Measurements from ENCODE around the gene ATRNL1. TPM values are rescaled to one million over a fixed set of nuclear protein-coding genes. Genes with fewer than 3 reads are reported as not detected.

Gene ATRNL1
- polyA plus RNA-seq, 3 donors: 0.09 to 0.94 (median 0.34) TPM

DNA sequence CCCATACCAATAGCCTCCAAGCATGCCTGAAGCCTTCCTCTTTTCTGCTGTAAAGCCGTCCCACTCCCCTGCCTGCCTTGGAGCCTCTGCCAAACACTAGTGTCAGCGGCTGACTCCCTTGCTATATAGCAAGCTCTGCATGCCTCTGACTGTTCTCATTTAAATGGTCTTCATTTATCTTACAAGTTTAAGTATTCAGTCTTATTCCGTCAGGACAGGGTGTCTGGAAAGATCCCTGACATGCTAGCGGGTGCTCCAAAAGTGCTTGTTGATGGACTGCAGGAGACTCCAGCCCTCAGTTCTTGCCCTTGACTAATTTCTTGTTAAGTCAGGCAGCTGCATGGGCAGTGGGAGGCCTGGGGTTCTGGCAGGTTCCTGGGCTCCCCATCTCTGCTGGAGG, 881.2 kb downstream of the ATRNL1 start:
- no peak overlapping the region for H3K27ac ChIP-seq (ENCODE audit: low read depth, low read length)
- WGBS, 3 donors: 82 to 93% (median 87%) methylated on average over 4 of the region's 4 CpGs

DNA sequence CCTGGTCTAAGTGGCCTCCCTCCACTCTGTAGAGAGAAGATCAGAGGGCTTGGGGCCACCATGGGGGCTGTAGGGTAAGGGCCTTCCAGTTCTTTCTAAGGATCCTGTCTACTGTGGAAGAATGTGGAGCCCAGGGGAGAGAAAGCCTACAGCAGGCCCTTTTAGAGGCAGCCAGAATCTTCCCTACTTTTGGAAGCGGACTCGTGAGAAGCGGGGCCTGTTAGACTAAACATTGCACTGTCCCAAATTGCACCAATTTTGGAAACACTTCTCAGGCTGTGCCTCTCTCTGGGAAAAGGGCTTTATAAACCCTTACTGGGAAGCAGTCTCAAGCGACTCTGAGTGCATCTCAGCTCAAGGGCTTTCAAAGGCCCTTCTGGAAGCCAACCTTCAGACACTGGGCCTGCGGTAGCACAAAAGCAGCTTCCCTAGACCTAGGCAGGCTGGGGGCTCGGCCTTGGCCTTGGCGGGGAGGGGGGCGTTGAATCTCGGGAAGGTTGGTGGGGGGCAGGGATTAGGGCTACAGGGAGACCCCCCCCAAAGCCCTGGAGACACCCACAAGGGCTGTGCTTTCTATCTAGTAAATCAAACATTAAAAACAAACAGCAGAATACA, 881.8 kb downstream of the ATRNL1 start:
- H3K27ac ChIP-seq (ENCODE audit: low read depth, low read length): no peak overlapping the region
- WGBS, 3 donors: 60 to 75% (median 66%) methylated on average over 9 of the region's 9 CpGs

DNA sequence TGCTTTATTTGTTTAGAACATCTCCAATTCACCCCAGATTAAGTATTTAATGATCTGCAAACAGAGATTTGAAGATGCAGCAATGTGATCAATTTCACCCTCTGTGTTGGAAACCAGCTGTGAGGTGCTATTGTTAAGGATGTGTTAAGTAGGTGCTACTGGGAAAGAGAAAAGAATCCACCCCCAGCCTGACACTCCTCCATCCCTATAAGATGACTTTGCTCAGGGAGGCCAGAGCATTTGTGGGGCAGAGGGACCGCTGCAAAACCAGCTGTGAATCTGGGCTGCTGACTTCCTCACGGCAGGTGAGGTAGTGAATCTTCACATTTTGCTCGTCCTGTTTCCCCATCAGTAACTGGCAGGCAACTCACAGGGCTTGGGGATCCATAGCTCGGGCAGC, 882.3 kb downstream of the ATRNL1 start:
- no peak overlapping the region for H3K27ac ChIP-seq (ENCODE audit: low read depth, low read length)
- 75 to 79% (median 77%) methylated on average over 4 of the region's 4 CpGs for WGBS, 3 donors

DNA sequence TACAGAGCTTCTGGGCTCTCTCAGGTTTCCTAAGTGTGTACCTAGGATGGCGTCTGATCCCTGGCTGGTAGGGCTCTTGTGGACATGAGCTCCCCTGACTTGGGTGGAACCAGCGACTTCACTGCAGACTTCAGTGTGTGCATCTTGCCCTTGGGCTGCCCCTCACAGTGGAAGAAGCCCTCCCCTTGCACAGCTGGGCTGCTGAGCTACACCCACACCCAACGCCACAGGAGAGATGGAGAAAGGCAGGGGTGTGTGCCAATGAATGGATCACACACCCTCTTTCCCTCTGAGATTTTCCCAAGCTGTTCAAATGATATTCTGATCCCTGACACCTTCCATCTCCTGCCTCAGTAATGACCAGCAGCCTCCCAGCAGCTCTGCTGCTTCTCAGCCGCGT, 883.2 kb downstream of the ATRNL1 start:
- H3K27ac ChIP-seq (ENCODE audit: low read depth, low read length): no peak overlapping the region
- WGBS, 3 donors: 77 to 88% (median 84%) methylated on average over 5 of the region's 5 CpGs

DNA sequence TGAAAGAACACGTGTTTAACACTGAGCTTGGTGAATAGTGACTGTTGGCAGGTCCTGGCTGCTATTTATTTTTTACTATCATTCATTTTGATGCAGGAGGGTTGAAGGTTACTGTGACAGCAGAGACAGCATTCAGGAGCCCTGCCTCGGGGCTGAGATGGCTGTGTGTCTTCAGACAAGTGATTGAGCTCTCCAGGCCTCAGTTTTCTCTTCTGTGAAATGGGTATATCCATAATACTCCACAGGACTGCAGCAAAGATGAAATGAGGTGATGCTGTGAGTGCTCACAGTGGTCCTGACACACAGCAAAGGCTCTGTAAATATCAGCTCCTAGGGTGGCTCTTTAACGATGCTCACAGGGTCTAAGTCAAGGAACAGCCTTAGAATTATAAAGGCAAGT, 884.7 kb downstream of the ATRNL1 start:
- H3K27ac ChIP-seq (ENCODE audit: low read depth, low read length): no peak overlapping the region
- WGBS, 3 donors: 72 to 78% (median 77%) methylated on average over 3 of the region's 3 CpGs

DNA sequence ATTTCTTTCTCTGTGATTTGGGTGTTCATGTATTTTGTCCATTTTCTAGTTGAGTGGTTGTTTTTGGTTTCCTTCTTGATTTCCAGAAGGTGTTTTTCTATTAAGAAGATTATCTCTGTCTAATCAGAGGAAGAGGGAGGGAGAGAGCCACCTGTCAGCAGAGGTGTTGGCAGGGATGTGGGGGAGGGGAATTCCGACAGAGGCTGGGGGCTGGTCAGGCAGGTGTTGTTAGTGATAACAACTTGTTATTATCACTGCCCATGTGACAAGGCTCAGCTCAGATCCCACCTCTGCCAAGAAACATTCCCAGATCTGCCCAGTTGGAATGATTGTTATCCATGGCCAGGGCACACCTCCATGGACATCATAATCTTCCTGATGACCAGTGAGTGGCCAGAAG, 886.4 kb downstream of the ATRNL1 start:
- WGBS, 3 donors: 40 to 84% (median 71%) methylated on average over 1 of the region's 1 CpG
- no peak overlapping the region for H3K27ac ChIP-seq (ENCODE audit: low read depth, low read length)

DNA sequence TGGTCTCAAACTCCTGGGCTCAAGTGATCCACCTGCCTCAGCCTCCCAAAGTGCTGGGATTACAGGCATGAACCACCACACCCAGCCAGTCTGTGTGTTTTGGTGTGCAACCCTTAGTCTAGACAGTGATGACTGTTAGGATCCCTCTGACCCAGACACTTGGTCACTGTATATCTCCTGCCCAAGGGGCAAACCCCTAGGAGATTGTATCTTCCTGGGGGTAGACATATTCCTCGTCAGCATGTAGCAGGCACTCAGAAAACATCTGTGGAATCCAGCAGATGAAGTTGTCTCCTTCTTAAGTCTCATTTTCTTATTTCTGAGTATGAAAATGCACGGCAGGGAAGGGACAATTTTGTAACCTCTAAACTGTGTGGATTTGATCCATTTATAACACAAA, 887.3 kb downstream of the ATRNL1 start:
- H3K27ac ChIP-seq (ENCODE audit: low read depth, low read length): no peak overlapping the region
- 61 to 89% (median 65%) methylated on average over 2 of the region's 2 CpGs for WGBS, 3 donors

DNA sequence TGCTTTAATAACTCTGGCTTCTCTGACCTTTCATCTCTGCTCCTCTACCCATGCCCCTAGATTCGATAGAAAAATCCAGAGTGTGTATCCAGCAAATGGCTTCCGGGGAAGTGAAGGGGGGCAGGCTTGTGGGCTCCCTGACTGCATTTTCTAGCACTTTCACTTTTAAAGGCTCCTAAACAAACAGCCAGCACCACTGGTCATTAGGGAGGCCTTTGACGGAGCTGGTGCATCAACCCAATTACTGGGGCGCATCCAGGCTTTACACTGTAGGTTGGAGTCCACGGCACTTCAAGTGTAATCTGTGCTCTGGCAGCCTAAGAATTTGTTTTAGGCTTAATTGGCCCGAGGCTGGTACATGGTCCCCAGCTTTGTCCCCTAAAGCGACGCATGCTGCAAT, 887.9 kb downstream of the ATRNL1 start:
- H3K27ac ChIP-seq (ENCODE audit: low read depth, low read length): no peak overlapping the region
- WGBS, 3 donors: 42 to 62% (median 56%) methylated on average over 8 of the region's 8 CpGs

DNA sequence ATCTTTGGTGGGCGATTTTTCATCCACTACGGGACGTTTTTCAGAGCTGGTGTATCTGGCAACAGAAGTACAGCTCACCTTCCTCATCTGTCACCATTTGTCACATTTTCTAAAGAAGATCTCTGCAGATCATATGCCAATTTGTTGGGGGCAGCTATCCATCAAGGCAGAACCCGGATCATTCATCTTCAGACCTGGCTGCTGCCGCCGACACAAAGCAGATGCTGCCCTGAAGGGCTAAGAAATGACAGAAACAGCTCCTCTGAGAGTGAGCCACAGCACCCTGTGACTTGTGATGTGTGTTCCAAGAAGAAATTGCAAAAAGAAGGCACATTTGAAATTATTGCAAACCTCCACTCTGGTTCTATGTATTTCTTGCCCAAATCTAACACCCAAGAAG, 888.9 kb downstream of the ATRNL1 start:
- no peak overlapping the region for H3K27ac ChIP-seq (ENCODE audit: low read depth, low read length)
- WGBS, 3 donors: 91 to 93% (median 91%) methylated on average over 6 of the region's 6 CpGs

DNA sequence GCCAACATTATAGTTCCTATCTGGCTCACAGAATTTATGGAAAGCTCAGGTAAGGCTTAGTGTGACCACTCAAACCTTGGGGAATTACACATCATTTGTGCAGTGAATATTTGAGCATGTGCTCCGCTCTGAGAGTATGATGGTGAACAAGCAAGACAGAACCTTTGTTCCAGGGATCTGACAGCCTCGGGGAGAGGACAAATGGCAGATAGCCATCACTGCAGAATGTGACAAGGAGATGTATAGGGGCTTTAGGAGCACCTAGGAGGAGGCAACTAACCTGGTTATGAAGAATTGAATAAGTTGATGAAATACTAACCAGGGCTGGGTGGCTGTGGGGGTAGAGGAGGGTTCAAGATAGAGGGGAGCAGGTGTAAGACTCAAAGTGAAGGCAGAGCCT, 889.4 kb downstream of the ATRNL1 start:
- WGBS, 3 donors: 81 to 89% (median 86%) methylated on average over 2 of the region's 2 CpGs
- H3K27ac ChIP-seq (ENCODE audit: low read depth, low read length): no peak overlapping the region

DNA sequence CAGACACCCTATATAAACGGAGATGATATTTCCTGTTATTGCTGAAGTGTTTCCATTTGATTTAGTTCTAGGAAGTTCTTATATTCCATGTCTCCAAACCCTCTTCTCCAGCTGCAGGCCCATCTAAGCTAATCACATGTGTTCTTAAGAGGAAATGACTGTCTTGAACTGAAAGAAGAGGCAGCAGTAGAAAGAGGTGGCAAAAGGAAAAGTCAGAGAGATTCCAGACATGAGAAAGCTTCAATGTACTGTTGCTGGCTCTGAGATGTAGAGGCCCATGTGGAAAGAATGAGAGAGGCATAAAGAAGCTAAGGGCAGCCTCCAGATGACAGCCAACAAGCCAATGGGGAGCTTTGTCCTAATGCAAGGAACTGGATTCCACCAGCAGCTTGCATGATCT, 892.6 kb downstream of the ATRNL1 start:
- H3K27ac ChIP-seq (ENCODE audit: low read depth, low read length): no peak overlapping the region
- 25 to 85% (median 36%) methylated on average over 1 of the region's 1 CpG for WGBS, 3 donors

DNA sequence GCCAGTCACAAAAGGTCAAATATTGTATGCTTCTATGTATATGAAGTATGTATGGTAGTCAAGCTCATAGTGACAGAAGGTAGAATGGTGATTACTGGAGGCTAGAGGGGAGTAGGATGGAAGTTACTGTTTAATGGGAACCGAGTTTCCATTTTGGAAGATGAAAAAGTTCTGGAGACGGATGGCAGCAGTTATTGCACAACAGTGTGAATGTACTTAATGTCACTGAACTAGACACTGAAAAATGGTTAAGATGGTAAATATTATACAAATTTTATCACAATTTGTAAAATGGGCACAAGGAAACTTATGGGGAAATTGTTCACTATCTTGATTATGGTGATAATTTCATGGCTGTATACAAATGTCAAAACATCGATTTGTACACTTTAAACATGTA, 895.2 kb downstream of the ATRNL1 start:
- 92 to 96% (median 94%) methylated on average over 3 of the region's 3 CpGs for WGBS, 3 donors
- no peak overlapping the region for H3K27ac ChIP-seq (ENCODE audit: low read depth, low read length)

DNA sequence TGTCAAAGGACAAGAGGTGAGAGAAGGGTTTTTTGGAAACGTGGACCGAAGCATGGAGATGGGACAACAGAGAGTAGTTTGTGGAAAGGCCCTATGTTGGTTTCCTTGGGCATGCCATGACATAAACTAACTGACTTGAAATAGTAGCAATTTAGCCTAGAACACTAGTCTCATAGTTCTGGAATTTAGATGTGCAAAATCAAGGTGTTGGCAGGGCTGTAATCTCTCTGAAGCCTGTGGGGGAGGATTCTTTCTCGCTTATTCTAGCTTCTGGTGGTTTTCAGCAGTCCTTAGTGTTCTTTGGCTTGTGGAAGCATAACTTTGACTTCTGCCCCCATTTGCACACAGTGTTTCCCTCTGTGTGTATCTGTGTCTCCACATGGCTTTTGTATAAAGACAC, 896.5 kb downstream of the ATRNL1 start:
- WGBS, 3 donors: 76 to 83% (median 81%) methylated on average over 3 of the region's 3 CpGs
- H3K27ac ChIP-seq (ENCODE audit: low read depth, low read length): no peak overlapping the region

DNA sequence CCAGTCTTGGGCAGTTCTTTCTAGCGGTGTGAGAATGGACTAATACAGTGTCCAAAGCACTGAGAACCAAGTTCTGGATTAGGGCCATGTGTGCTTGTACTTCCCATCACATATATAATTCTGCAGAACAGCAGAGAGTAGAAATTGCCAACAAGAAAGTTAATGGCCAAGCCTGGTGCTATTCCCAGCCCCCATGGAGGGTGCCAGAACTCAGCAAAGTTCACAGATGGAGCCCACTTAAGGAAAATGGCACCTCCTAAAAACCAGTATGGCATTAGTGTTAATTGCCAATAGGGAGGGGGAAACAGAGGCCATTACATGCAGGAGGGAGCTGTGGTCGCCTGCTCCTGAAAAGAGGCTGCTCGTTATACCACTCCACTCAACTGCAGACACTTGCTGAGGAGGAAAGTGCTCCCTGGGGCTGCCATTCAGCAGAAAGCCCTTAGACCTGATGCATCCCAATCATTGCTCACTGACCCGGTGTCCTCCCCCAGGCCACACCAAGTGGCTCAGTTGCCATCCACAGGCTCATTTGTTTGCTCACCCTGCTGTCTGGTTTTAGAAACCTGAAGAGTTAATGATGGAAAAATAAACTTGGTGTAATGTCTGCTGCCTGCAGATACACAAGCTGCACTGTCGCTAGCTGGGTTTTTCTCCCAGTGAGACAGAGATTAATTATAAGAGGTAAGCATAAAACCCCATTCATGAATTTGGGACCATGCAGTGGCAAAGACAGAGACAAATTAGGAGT, 899.2 kb downstream of the ATRNL1 start:
- WGBS, 3 donors: 60 to 75% (median 65%) methylated on average over 5 of the region's 5 CpGs
- no peak overlapping the region for H3K27ac ChIP-seq (ENCODE audit: low read depth, low read length)

DNA sequence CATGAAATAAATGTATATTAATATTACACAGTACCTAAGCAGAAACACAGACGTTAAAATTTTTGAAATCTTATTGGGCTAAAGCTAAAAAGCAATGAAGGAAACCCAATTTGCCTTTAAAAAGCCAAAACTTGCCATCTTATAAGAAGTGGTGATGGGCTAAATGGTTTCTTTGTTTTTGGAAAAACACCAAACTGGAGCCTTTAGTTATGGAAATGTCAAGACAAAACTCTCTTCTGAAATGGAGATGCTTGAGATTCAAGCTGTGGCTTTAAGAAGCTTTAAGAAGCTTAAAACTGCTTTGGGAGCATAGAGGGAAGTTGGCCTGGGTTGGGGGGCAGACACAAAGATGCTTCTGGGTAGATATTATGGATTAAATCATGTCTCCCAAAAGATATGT, 902.9 kb downstream of the ATRNL1 start:
- H3K27ac ChIP-seq (ENCODE audit: low read depth, low read length): no peak overlapping the region
- 27 to 47% (median 39%) methylated on average over 1 of the region's 1 CpG for WGBS, 3 donors

DNA sequence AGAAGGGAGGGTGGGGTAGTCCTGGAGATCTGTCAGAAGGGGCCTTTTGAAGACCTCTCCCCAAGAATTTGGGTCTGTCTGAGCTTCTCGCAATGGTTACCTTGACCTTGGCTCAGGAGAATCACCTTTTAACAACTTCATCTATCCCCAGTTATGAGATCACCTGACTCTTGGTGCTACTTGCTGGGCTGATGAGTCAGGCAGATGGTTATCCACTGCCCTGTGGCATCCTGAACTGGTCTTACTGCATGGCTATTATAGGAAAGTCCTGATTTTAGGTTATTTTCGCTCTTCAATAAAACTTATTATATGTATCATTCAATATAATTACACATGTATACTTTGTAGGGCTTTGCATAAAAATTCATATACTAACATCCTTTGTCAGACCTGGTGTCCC, 905.1 kb downstream of the ATRNL1 start:
- 89 to 95% (median 91%) methylated on average over 2 of the region's 2 CpGs for WGBS, 3 donors
- H3K27ac ChIP-seq (ENCODE audit: low read depth, low read length): no peak overlapping the region

Other genes with a start within 250 kb of the ATRNL1 start
- gene TRUB1, start 155.2 kb upstream of the ATRNL1 start, polyA plus RNA-seq: 1 to 10 TPM; 3.6 to 5.6 (median 5.5) TPM